K562 (cell line): ENCODE data around the gene BCAS3.

Source experiments
- FOXP1 ChIP-seq: sonication (generic); formaldehyde crosslinking; IDR thresholded peaks from 2 replicates; pipeline ENCODE4 v1.8.0; 2022; ENCODE audit warnings: mild to moderate bottlenecking, missing genetic modification reagents
- NR3C1 ChIP-seq: sonication (generic); formaldehyde crosslinking; IDR thresholded peaks from 2 replicates; pipeline ENCODE4 v1.8.1; 2022; ENCODE audit warnings: missing genetic modification reagents
- RUNX1 ChIP-seq: sonication (generic); IDR thresholded peaks from 2 replicates; pipeline ENCODE4 v1.6.1; 2016; ENCODE audit warnings: antibody characterized with exemption, low read depth
- TAF1 ChIP-seq: IDR thresholded peaks from 2 replicates; pipeline ENCODE4 v1.6.1; 2011; ENCODE audit warnings: mild to moderate bottlenecking, low read length, moderate library complexity; ENCODE audit not compliant: insufficient read depth, control insufficient read depth, severe bottlenecking; ENCODE audit errors: extremely low read depth
- ZNF696 ChIP-seq: fragments of 250-450 bp; sonication (Bioruptor Pico); conservative IDR thresholded peaks from 2 replicates; pipeline ENCODE4 v1.4.0; 2020; ENCODE audit warnings: mild to moderate bottlenecking, moderate library complexity
- TF ChIP-seq, protein P1 (sequence below): fragments of 250-450 bp; sonication (Bioruptor Pico); IDR thresholded peaks from 2 replicates; pipeline ENCODE4 v1.8.0; 2021; ENCODE audit warnings: mild to moderate bottlenecking, moderate library complexity
- TF ChIP-seq, protein P2 (sequence below): sonication (generic); formaldehyde crosslinking; IDR thresholded peaks from 2 replicates; pipeline ENCODE4 v1.8.1; 2022; ENCODE audit warnings: missing genetic modification reagents
- TF ChIP-seq, protein P3 (sequence below), 2 experiments: fragments of 450-650 bp; formaldehyde crosslinking in 1 of 2; IDR thresholded peaks; 2 replicates each; pipeline versions ENCODE4 v1.4.0 to v1.6.1; 2014 to 2020; ENCODE audit warnings: mild to moderate bottlenecking in 2 of 2, borderline replicate concordance in 1 of 2, low read depth in 1 of 2
- TF ChIP-seq, protein P4 (sequence below), 3 experiments: IDR thresholded peaks in 2 of 3; conservative IDR thresholded peaks in 1 of 3; 2 replicates each; pipeline ENCODE4 v1.5.1; 2011 to 2012; ENCODE audit warnings: low read length in 3 of 3, mild to moderate bottlenecking in 3 of 3, control low read depth in 2 of 3, improper control_type of control experiment in 1 of 3, inconsistent platforms in 1 of 3, low read depth in 1 of 3, mixed read lengths in 1 of 3, moderate library complexity in 1 of 3; ENCODE audit not compliant: insufficient read depth in 2 of 3

DNA sequence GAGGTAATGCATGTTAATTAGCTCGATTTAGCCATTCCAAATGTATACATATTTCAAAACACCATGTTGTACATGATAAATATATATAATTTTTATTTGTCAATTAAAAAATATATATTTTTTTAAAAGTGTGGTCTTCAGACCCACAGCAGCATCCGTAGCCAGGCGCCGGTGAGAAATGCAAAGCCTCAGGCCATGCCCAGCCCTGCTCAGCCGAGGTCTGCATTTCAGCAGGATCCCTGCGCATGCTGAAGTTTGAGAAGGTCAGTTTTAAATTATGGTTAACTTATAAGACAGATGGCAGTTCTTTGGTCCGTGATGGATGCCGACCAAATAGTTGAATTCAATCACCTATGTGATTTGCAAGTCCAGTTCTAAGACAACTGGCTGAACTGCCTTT, 694.0 kb downstream of the BCAS3 start:
- TF ChIP-seq NR3C1 (CRISPR knock-in tag) = no peak
- no peak for TF ChIP-seq TAF1
- TF ChIP-seq, protein P1, sequence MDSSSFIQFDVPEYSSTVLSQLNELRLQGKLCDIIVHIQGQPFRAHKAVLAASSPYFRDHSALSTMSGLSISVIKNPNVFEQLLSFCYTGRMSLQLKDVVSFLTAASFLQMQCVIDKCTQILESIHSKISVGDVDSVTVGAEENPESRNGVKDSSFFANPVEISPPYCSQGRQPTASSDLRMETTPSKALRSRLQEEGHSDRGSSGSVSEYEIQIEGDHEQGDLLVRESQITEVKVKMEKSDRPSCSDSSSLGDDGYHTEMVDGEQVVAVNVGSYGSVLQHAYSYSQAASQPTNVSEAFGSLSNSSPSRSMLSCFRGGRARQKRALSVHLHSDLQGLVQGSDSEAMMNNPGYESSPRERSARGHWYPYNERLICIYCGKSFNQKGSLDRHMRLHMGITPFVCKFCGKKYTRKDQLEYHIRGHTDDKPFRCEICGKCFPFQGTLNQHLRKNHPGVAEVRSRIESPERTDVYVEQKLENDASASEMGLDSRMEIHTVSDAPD (CRISPR knock-in tag) = no peak
- TF ChIP-seq, protein P2, sequence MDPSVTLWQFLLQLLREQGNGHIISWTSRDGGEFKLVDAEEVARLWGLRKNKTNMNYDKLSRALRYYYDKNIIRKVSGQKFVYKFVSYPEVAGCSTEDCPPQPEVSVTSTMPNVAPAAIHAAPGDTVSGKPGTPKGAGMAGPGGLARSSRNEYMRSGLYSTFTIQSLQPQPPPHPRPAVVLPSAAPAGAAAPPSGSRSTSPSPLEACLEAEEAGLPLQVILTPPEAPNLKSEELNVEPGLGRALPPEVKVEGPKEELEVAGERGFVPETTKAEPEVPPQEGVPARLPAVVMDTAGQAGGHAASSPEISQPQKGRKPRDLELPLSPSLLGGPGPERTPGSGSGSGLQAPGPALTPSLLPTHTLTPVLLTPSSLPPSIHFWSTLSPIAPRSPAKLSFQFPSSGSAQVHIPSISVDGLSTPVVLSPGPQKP = no peak
- TF ChIP-seq RUNX1 = no peak
- TF ChIP-seq, protein P3, sequence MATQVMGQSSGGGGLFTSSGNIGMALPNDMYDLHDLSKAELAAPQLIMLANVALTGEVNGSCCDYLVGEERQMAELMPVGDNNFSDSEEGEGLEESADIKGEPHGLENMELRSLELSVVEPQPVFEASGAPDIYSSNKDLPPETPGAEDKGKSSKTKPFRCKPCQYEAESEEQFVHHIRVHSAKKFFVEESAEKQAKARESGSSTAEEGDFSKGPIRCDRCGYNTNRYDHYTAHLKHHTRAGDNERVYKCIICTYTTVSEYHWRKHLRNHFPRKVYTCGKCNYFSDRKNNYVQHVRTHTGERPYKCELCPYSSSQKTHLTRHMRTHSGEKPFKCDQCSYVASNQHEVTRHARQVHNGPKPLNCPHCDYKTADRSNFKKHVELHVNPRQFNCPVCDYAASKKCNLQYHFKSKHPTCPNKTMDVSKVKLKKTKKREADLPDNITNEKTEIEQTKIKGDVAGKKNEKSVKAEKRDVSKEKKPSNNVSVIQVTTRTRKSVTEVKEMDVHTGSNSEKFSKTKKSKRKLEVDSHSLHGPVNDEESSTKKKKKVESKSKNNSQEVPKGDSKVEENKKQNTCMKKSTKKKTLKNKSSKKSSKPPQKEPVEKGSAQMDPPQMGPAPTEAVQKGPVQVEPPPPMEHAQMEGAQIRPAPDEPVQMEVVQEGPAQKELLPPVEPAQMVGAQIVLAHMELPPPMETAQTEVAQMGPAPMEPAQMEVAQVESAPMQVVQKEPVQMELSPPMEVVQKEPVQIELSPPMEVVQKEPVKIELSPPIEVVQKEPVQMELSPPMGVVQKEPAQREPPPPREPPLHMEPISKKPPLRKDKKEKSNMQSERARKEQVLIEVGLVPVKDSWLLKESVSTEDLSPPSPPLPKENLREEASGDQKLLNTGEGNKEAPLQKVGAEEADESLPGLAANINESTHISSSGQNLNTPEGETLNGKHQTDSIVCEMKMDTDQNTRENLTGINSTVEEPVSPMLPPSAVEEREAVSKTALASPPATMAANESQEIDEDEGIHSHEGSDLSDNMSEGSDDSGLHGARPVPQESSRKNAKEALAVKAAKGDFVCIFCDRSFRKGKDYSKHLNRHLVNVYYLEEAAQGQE (IDR thresholded peaks at IDR 0.05; ENCODE audit: borderline replicate concordance) = no peak
- TF ChIP-seq, protein P3 (CRISPR knock-in tag; IDR thresholded peaks at IDR 0.05; ENCODE audit: low read depth) = no peak
- TF ChIP-seq FOXP1 = no peak
- TF ChIP-seq, protein P4, sequence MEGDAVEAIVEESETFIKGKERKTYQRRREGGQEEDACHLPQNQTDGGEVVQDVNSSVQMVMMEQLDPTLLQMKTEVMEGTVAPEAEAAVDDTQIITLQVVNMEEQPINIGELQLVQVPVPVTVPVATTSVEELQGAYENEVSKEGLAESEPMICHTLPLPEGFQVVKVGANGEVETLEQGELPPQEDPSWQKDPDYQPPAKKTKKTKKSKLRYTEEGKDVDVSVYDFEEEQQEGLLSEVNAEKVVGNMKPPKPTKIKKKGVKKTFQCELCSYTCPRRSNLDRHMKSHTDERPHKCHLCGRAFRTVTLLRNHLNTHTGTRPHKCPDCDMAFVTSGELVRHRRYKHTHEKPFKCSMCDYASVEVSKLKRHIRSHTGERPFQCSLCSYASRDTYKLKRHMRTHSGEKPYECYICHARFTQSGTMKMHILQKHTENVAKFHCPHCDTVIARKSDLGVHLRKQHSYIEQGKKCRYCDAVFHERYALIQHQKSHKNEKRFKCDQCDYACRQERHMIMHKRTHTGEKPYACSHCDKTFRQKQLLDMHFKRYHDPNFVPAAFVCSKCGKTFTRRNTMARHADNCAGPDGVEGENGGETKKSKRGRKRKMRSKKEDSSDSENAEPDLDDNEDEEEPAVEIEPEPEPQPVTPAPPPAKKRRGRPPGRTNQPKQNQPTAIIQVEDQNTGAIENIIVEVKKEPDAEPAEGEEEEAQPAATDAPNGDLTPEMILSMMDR (IDR thresholded peaks at IDR 0.05 in 2 of 3, conservative IDR thresholded peaks at IDR 0.05 in 1 of 3; ENCODE audit: insufficient read depth in 2 of 3, low read depth in 1 of 3, low read length in 3 of 3) = no peak
- no peak for TF ChIP-seq ZNF696 (CRISPR knock-in tag)
